BLaER1 treated with 17β-estradiol and CSF1 and Interleukin-3, amounts not matched to agents 10 nM and 100 nM (cell line): ENCODE data around the gene ARPC5.
"Not testable (repeated sequence)": the region's sequence is repeated elsewhere in the genome, so short reads cannot be mapped to it uniquely, and the experiment has no call there.

Experiments used
- H3K27ac ChIP-seq, 11 experiments: shearing (Covaris generic); formaldehyde crosslinking; 2 replicates each; pipeline ENCODE4 v1.8.1; 2022
- H3K27me3 ChIP-seq, 11 experiments: shearing (Covaris generic); formaldehyde crosslinking; 2 replicates each; pipeline ENCODE4 v1.8.1; 2022
- H3K36me3 ChIP-seq, 11 experiments: shearing (Covaris generic); formaldehyde crosslinking; 2 replicates each; pipeline ENCODE4 v1.8.1; 2022
- H3K4me1 ChIP-seq, 10 experiments: shearing (Covaris generic); formaldehyde crosslinking; 2 replicates each; pipeline ENCODE4 v1.8.1; 2022
- H3K4me2 ChIP-seq, 11 experiments: shearing (Covaris generic); formaldehyde crosslinking; 2 replicates each; pipeline ENCODE4 v1.8.1; 2022
- H3K4me3 ChIP-seq, 10 experiments: shearing (Covaris generic); formaldehyde crosslinking; 2 replicates each; pipeline ENCODE4 v1.8.1; 2022
- H3K9ac ChIP-seq, 11 experiments: shearing (Covaris generic); formaldehyde crosslinking; 2 replicates each; pipeline ENCODE4 v1.8.1; 2022
- H3K9me3 ChIP-seq, 11 experiments: shearing (Covaris generic); formaldehyde crosslinking; replicated peaks in 1 of 11; 2 replicates each; pipeline ENCODE4 v1.8.1; 2022
- H4K20me1 ChIP-seq, 11 experiments: shearing (Covaris generic); formaldehyde crosslinking; 2 replicates each; pipeline ENCODE4 v1.8.1; 2022
- Cebpa-rat ChIP-seq, 11 experiments: shearing (Covaris generic); IDR thresholded peaks; 2 replicates each; pipeline ENCODE4 v1.8.1; 2022

ARPC5 gene

GRCh38 chr1:183630748-183631147 lies 4.8 kb downstream of the ARPC5 start:
- Histone ChIP-seq H3K4me2 (peak overlapping the region in 3 of 11 experiments; percentile 95 to 99 (median 96); a peak in 7 of 22 replicates), H3K4me3 (peak overlapping the region in 2 of 10 experiments; percentile 82 to 99; a peak in 4 of 20 replicates), H4K20me1 (peaks cover 24 to 87% (median 53%) of the 10 kb centered on the region in 11 experiments), H3K9ac (peak overlapping the region in 2 of 11 experiments; percentile 47 to 99; a peak in 3 of 22 replicates), H3K27ac (peak overlapping the region in 1 of 11 experiments; percentile 10; a peak in 1 of 22 replicates), H3K36me3 (peaks cover 60 to 76% (median 71%) of the 10 kb centered on the region in 11 experiments), H3K9me3 (no peaks in the 10 kb centered on the region), H3K27me3 (no peaks in the 10 kb centered on the region), H3K4me1 (peaks cover 19 to 73% (median 36%) of the 10 kb centered on the region in 10 experiments; a peak in 19 of 20 replicates)
- TF ChIP-seq Cebpa-rat (IDR thresholded peaks at IDR 0.05), result no peak

- Histone ChIP-seq H3K4me1 (peaks cover 18 to 88% (median 29%) of the 10 kb centered on the region in 10 experiments; a peak in 19 of 20 replicates), H3K27me3 (no peaks in the 10 kb centered on the region), H3K4me2 (peak overlapping the region in 4 of 11 experiments; percentile 8 to 99 (median 52); a peak in 6 of 22 replicates), H3K9me3 (no peaks in the 10 kb centered on the region), H4K20me1 (peaks cover 12 to 90% (median 52%) of the 10 kb centered on the region in 11 experiments), H3K27ac (no peak overlapping the region), H3K36me3 (peaks cover 68 to 95% (median 86%) of the 10 kb centered on the region in 11 experiments), H3K9ac (no peak overlapping the region), H3K4me3 (no peak overlapping the region)
- TF ChIP-seq Cebpa-rat (IDR thresholded peaks at IDR 0.05), result no peak
Measured at GRCh38 chr1:183628537-183628936, 7.0 kb downstream of the ARPC5 start.

- peak overlapping the region in 3 of 11 experiments; percentile 60 to 80 (median 75); a peak in 7 of 22 replicates for H3K27ac ChIP-seq
- peaks cover 54 to 76% (median 68%) of the 10 kb centered on the region in 11 experiments for H3K36me3 ChIP-seq
- peak overlapping the region in 3 of 11 experiments; percentile 57 to 99 (median 83); a peak in 6 of 22 replicates for H3K4me2 ChIP-seq
- H3K9ac ChIP-seq, result peak overlapping the region in 3 of 11 experiments; percentile 32 to 71 (median 63); a peak in 4 of 22 replicates
- H3K9me3 ChIP-seq, H3K27me3 ChIP-seq: not testable (repeated sequence)
- H3K4me3 ChIP-seq, result peak overlapping the region in 1 of 10 experiments; percentile 16; a peak in 1 of 20 replicates
- peaks cover 0 to 67% (median 29%) of the 10 kb centered on the region in 11 experiments; a peak in 17 of 22 replicates for H4K20me1 ChIP-seq
- peaks cover 0 to 92% (median 13%) of the 10 kb centered on the region in 10 experiments; a peak in 12 of 20 replicates for H3K4me1 ChIP-seq
Measured at GRCh38 chr1:183626236-183626635, 9.3 kb downstream of the ARPC5 start.

GRCh38 chr1:183622884-183623785 lies 12.4 kb downstream of the ARPC5 start:
- no peak for TF ChIP-seq Cebpa-rat (IDR thresholded peaks at IDR 0.05)
- no peak overlapping the region; a peak in 3 of 22 replicates for H3K27ac ChIP-seq
- H3K4me2 ChIP-seq, result peak overlapping the region in 2 of 11 experiments; percentile 20 to 32; a peak in 4 of 22 replicates

GRCh38 chr1:183622013-183622412 lies 13.6 kb downstream of the ARPC5 start:
- Histone ChIP-seq H4K20me1 (peaks cover 0 to 24% (median 5%) of the 10 kb centered on the region in 11 experiments; a peak in 8 of 22 replicates), H3K4me1 (peaks cover 0 to 51% (median under 1%) of the 10 kb centered on the region in 10 experiments; a peak in 8 of 20 replicates), H3K4me2 (peak overlapping the region in 2 of 11 experiments; percentile 20 to 32; a peak in 3 of 22 replicates), H3K27me3 (no peaks in the 10 kb centered on the region), H3K9me3 (no peaks in the 10 kb centered on the region), H3K36me3 (peaks cover 14 to 34% (median 25%) of the 10 kb centered on the region in 11 experiments), H3K4me3 (no peak overlapping the region), H3K27ac (no peak overlapping the region), H3K9ac (no peak overlapping the region)
- TF ChIP-seq Cebpa-rat (IDR thresholded peaks at IDR 0.05), result no peak

More at GRCh38 chr1:183622884-183623785, 12.4 kb downstream of the ARPC5 start:
- no peaks in the 10 kb centered on the region for H3K27me3 ChIP-seq
- peaks cover 23 to 45% (median 37%) of the 10 kb centered on the region in 11 experiments for H3K36me3 ChIP-seq
- peaks cover 0 to 36% (median 11%) of the 10 kb centered on the region in 11 experiments; a peak in 8 of 22 replicates for H4K20me1 ChIP-seq
- H3K4me3 ChIP-seq, result no peak overlapping the region
- H3K9me3 ChIP-seq, result no peaks in the 10 kb centered on the region
- H3K4me1 ChIP-seq, result peaks cover 0 to 62% (median 9%) of the 10 kb centered on the region in 10 experiments; a peak in 10 of 20 replicates
- H3K9ac ChIP-seq, result 0 out of 22 replicates have a peak overlapping the region, but pooled peaks of 1 of the 11 experiments have one; percentile 29

- peaks cover 0 to 34% (median 0%) of the 10 kb centered on the region in 10 experiments; a peak in 7 of 20 replicates for H3K4me1 ChIP-seq
- no peak overlapping the region for H3K4me3 ChIP-seq
- peaks cover 0 to 9% (median 0%) of the 10 kb centered on the region in 11 experiments; a peak in 7 of 22 replicates for H4K20me1 ChIP-seq
- peaks cover 2 to 23% (median 11%) of the 10 kb centered on the region in 11 experiments; a peak in 20 of 22 replicates for H3K36me3 ChIP-seq
- no peak overlapping the region for H3K9ac ChIP-seq
- no peak for TF ChIP-seq Cebpa-rat (IDR thresholded peaks at IDR 0.05)
- no peak overlapping the region for H3K27ac ChIP-seq
- H3K9me3 ChIP-seq, result no peaks in the 10 kb centered on the region
- H3K27me3 ChIP-seq, result no peaks in the 10 kb centered on the region
- H3K4me2 ChIP-seq, result no peak overlapping the region
Measured at GRCh38 chr1:183620311-183620710, 15.3 kb downstream of the ARPC5 start.

GRCh38 chr1:183619781-183620180 lies 15.8 kb downstream of the ARPC5 start:
- Histone ChIP-seq H3K9ac (no peak overlapping the region), H3K4me3 (no peak overlapping the region), H3K27me3 (no peaks in the 10 kb centered on the region), H3K36me3 (peaks cover 0 to 17% (median 6%) of the 10 kb centered on the region in 11 experiments; a peak in 15 of 22 replicates), H4K20me1 (peaks cover 0 to 4% (median 0%) of the 10 kb centered on the region in 11 experiments; a peak in 2 of 22 replicates), H3K27ac (no peak overlapping the region), H3K9me3 (no peaks in the 10 kb centered on the region), H3K4me2 (no peak overlapping the region), H3K4me1 (peaks cover 0 to 28% (median 0%) of the 10 kb centered on the region in 10 experiments; a peak in 7 of 20 replicates)
- TF ChIP-seq Cebpa-rat (IDR thresholded peaks at IDR 0.05), result no peak

GRCh38 chr1:183618202-183618601 lies 17.4 kb downstream of the ARPC5 start:
- H3K27me3 ChIP-seq, H4K20me1 ChIP-seq, H3K4me3 ChIP-seq, H3K4me2 ChIP-seq, H3K9me3 ChIP-seq, H3K9ac ChIP-seq, H3K27ac ChIP-seq, H3K36me3 ChIP-seq: not testable (repeated sequence)
- H3K4me1 ChIP-seq, result peaks cover 0 to 20% (median 0%) of the 10 kb centered on the region in 10 experiments; a peak in 7 of 20 replicates

GRCh38 chr1:183612975-183613374 lies 22.6 kb downstream of the ARPC5 start:
- not testable (repeated sequence) for H3K9ac ChIP-seq, H4K20me1 ChIP-seq, H3K4me3 ChIP-seq, H3K9me3 ChIP-seq, H3K27ac ChIP-seq, H3K36me3 ChIP-seq, H3K4me2 ChIP-seq, H3K27me3 ChIP-seq
- H3K4me1 ChIP-seq, result peaks cover 0 to 27% (median 18%) of the 10 kb centered on the region in 10 experiments; a peak in 14 of 20 replicates
